Activated naive CD8-positive, alpha-beta T cell treated with anti-CD3 and anti-CD28 coated beads, Interleukin-2, amount 50 U/mL, for 16 hours (primary cell): ENCODE results near the gene RSAD1.

Source experiments
- DNase-seq: peaks from one replicate; pipeline ENCODE4 v3.0.0-alpha.2; 2020; ENCODE audit warnings: low read depth, low spot score

The RSAD1 gene

DNA sequence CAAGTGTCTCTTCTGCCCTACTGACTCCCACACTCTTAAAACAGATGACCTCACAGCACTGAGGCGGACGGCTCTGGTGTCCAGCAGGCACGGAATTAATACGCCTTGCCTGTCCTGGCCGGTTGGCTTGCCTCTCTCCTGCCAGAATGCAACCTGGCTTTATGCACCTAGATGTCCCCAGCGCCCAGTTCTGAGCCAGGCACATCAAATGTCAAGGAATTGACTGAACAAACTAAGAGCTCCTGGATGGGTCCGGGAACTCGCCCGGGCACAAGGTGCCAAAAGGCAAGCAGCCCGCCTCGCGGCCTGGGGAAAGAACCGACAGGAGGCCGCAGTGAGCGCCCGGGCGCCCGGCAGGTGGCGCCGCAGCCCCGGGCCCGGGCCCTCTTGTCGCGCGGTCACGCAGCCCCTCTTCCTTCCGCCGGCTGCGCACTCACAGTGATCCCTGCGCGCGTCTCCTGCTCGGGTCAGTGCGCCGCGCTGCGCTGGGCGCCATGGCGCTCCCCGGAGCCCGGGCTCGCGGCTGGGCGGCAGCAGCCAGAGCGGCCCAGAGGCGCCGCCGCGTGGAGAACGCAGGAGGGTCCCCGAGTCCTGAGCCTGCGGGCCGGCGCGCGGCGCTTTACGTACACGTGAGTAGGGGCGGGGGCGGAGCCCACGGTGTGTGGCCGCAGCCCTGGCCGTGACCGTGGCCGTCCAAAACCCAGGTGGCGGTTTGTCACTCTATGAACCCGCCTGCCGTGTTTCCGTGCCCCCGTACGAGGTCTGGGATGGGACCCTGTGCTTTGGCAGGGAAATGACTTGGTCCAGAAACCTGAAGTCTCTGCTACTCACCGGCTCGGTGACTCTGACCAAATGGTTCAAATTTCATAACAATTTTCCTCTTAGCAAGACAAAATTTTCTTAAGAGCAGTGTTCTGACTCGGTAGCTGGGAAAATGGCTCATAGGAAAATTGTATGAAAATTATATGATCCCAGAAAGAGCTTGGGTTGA is at the start of gene RSAD1:
Gene RSAD1, plus strand, starts transcription at position 470 of the 991 bp plus-strand sequence. Its CDS starts 25 bp downstream, at position 495.
- peak; percentile 61 for DNase-seq

DNA sequence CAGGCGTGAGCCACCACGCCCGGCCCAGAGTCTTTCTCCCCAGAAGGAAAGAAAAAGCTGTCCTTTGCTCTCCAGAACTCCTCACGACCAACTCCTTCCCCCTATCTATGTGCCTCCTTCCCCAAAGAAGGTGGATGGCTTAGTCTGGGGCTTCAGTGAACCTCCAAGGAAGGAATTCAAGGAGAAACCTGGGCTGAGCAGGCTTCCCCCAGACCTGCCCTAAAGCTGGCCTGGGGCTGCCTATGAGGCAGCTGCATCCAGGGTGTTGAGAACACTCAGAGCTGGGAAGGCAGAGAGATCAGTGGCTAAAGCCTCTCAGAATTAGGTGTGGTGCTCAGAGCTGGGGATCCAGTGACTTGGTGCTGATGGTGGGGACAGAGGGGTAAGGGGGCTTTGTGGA is 48.9 kb upstream of the RSAD1 start:
- DNase-seq, result no peak

DNA sequence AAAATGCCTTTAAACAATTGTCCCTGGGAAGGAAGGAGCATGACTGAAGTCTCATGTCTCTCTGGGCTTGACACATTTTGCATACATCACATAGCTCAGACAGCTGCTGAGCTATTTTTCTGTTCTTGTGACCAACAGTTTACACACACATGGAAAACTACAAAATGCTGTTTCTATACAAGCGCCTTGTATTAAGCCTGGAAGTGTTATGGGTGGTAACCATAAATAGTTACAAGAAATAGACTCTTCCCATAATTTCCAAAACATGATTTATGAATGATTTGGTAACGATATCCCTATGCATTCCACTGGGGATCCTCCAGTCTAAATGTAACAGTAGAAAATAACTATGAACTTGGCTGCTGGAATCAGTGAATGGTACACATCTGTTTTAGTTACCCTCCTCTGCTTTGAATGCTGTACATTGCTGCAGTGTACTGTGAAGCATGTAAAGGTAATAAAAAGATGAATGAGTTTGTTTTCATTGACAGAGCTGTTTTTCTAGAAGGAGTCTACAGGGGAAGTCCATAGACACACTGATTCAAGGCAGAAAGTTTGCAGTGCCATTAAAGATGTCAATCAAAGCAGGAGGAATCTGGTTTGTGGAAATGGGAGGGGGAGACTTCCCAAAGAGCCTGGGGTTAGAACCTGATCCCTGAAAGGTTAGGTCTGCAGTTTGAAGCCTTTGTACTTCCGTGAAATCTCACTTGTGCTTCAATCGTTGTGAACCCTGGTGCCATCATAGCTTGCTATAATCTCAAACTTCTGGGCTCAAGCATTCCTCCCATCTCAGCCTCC is 47.6 kb upstream of the RSAD1 start:
- no peak for DNase-seq

DNA sequence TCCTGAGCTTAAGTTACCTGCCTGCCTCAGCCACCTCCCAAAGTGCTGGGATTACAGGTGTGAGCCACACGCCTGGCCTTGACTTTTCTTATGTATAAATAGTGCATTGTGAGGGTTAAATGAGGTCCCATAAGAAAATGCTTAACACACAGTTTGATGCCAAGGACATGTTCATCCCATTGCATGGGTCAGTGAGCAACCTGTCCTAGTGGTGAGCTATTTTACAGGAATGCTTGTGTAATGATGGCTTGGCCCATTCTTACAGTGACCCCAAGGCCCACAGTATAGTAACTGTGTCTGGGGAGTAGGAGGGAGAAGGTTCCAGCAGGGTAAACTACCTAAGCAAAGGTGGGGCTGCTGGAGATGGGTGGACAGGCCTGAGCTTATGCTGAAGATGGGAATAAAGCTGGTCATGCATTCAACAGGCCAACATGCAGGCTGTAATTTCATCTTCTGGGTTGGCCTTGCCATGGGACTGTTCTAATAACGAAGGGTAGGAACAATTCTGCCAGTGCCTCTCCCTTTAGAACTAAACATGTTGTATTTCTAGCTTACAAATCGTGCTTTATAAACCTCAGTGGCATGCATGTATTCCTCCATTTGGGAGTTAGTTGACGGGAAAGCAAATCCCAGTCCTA is 46.4 kb upstream of the RSAD1 start:
- DNase-seq, result no peak

DNA sequence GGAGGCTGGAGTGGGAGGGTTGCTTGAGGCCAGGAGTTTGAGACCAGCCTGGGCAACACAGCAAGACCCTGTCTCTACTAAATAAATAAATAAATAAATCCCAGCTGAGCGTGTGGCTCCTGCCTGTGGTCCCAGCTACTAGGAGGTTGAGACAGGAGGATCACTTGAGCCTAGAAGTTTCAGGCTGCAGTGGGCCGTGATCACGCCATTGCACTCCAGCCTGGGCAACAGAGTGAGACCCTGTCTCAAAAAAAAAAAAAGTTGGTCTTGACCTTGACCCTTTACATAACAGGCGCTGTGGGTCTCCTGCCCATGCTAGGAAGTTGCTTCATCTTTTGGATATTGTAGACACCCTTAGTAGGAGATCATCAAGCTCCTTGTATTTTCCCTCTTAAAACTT is 41.3 kb upstream of the RSAD1 start:
- DNase-seq, result no peak

DNA sequence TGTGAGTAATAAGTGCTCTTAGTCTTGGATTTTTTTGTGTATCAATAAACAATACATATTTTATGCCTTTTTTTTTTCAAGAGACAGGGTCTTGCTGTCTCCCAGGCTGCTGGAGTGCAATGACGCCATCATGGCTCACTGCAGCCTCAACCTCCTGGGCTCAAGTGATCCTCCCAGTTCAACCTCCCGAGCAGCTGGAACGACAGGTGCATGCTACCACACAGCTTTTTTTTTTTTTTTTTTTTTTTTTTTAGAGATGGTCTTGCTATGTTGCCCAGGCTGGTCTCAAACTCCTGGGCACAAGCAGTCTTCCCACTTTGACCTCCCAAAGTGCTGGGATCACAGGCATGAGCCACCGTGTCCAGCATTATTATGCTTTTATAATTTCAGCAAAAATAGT is 39.7 kb upstream of the RSAD1 start:
- DNase-seq, result no peak

DNA sequence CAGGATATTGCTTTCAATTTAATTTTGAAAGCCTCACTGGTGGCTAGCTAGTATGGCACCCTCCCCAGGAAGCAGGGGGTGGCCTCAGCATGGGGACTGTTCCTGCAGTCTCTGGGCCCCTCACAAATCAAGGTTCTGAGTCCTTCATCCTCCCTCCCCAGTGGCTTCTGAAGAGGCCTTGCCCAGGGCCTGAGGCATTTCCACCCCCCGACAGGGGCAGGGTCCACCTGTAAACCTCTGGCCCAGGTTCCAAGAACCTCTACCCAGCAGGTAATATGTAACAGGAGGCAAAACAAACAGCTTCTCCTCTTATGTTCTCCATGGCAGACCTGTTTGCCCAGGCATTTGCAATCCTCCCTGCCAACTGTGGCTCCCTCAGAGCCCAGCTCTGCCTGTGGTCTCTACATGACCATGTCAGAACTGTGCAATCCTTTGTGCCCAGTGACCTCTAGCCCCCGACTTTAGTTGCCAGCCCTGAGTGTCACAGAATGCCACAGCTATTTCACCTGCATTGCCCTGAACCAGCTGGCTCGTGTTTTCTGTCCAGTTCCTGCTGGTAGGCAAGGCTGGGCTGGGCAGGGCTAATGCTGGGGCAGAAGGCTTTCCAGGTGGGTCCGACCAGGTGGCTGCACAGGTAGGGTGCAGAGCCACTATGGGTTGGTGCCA is 38.4 kb upstream of the RSAD1 start:
- no peak for DNase-seq

DNA sequence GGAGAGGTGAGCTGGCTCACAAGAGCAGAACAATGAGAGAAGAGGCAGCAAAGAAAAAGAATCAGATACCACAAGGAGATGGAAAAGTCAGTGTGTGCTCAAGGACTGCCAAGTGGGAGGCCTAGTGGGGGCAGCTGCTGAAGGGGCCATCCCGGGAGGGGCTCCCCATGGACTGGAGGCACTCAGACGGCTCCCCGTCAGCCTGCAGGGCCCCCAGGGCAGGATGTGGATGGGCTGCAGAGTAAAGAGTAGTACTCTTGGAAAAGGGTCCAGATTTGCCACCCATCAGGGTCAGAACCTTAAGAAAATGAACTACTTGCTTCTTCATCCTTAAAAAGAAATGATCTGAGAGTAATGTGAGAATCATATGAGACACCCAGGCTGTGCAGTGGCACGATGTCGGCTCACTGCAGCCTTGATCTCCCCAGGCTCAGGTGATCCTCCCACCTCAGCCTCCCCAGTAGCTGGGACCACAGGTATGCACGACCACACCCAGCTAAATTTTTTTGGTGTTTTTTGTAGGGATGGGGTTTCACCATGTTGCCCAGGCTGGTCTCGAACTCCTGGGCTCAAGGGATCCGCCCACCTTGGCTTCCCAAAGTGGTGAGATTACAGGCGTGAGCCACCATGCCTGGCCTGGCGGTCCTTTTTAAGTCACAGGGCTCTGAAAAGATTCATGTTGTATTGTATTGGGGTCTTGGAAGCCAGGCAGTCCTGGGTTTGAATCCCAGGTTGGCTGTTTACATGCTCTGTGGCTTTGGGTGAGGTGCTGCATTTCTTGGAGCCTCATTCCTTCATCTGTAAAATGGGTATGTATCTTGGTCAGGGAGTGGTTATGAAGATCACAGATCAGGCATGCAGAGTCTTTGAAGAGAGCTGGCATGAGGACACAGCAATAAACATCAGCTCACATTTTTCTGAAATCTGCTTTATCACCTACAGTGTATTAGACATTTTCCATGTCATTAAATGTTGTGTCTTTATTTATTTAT is 37.5 kb upstream of the RSAD1 start:
- DNase-seq, result no peak

DNA sequence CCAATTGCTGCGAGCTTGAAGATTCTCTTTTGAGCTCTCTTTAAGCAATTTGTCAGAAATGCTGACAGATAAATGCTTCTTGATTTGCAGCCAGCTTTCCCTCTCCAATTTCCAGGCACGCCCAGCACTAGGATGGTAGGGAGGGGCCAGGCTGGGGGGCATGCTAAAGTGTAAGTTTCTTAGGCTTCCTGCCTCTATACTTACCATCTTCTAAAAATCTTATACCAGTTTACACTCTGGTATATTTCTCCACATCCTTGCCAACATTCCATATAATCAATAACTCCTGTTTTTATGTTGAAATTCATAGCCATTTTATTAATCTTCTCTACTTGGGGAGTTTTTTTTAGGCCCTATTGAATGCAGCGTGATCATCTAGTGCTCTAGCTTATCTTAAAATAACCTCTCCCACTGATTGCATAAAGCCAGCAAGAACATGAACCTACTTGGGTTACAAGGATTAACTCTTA is 35.1 kb upstream of the RSAD1 start:
- no peak for DNase-seq

DNA sequence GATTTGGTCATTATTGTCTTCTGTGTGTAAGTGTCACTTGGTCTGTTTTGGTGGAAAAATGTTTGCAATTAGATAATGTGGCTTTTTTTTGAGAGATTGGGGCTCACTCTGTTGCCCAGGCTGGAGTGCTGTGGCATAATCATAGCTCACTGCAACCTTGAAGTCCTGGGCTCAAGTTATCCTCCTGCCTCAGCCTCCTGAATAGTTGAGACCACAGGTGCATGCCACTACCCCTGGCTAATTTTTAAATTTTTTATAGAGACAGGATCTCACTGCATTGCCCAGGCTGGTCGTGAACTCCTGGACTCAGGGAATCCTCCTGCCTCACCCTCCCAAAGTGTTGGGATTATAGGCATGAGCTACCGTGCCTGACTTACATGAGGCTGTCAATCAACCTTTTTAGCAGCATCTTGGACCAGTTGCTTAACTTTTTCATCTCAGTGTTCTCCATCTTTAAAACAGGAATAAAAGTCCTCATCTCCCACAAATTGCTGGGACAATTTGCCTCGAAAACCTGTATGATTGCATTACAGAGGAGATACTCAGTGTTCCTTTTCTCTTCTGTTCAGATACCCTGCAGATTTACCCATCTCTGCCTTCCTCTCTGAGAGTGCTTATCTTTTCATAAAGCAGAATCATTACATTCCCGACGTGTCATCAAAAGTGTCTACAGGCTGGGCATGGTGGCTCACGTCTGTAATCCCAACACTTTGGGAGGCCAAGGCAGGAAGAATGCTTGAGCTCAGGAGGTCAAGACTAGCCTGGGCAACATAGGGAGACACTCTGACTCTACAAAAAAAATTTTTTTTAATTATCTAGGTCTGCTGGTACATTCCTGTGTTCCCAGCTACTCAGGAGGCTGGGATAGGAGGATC is 33.6 kb upstream of the RSAD1 start:
- no peak for DNase-seq

DNA sequence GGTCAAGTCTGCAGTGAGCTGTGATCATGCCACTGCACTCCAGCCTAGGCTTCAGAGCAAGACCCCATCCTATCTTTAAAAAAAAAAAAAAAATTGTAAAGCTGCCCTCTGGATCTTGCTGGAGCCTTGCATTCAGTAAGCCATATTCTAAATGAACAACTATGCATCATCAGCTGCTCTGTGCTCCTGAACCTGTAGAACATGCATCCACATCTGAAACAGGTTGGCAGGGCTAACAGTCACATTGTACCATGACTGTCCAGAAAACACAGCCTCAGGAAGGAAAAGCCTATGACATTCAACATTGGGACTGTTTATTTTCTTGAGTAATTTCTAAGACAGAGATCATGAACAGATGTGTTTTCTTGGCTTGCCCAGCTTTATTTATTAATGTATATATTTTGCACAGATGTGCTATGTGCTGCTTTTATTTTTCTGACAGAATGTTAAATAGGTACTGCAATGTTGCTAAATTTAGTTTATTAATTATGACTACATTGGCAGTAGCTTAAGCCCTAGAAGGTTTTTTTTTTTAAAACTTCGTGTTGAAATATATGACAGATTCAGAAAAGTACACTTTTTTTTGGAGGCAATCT is 32.8 kb upstream of the RSAD1 start:
- DNase-seq, result no peak

DNA sequence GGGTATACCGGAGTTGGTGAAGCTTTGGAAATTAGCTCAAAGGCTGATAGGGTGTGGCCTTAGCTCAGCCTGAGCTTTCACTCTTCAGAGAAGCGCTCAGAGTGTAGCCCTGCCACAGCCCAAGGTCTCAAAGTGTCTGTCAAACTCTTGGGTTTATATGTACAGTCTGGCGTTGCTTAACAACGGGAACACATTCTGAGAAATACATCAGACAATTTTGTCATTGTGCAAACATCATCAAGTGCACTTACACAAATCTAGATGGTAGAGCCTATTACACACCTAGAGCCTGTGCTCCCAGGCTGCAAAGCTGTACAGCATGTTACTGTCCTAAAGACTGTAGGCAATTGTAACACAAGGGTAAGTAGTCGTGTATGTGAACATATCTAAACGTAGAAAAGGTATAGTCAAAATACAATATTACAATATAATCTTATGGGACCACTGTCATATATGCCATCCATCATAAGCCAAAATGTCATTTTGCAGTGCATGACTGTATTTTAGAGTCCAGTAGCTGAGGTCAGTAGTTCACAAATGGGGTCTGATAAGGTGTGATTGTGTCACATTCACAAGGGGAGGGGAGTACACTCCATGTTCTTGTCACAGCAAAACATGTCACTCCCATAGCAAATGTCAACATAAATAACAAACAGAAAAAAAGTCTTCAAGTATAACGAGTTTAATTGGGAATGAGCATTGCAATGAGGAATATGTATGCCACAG is 30.6 kb upstream of the RSAD1 start:
- DNase-seq, result no peak

DNA sequence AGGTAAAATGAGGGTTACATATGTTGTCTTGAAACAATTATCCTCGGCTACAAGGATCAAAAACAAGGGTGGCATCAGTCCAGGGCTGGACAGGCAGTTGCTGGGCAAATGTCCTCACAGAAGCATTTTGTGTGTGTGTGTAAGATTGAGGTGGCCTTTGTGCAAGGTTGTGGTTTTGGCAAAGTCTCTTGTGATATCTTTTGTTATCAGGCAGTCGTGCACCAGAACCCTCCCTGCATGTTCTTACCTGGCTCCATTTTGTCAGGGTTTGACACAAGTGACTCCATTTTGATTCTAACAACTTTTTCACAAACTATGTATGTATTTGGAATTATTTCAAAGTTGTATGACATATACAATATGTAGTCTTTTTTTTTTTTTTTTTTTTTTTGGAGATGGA is 30.0 kb upstream of the RSAD1 start:
- no peak for DNase-seq

DNA sequence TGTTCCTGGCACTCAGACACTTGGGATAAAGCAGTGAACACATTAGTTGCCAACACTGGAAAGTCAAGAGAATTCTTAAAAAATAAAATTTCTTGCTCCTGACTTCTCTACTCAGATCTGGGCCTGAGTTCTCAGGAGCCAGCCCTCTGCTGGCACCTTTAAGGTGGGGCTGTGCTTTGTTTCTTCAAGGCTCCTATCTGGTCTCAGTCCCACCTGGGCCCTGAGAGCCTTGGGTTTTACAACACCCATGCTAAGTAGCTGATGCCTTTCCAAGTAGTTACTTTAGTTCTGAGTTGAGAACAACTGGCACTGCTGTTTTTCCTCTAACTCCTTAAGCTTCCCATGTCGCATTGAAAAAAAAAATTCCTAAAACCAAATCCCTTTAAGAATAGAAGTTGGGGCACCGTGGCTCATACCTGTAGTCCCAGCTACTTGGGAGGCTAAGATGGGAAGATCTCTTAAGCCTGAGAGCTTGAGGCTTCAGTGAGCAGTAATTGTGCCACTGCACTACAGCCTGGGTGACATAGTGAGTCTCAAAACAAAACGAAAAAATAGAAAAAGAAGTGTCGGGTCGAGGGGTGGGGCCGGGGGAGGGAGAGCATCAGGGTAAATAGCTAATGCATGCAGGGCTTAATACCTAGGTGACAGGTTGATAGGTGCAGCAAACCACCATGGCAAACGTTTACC is 26.6 kb upstream of the RSAD1 start:
- no peak for DNase-seq

DNA sequence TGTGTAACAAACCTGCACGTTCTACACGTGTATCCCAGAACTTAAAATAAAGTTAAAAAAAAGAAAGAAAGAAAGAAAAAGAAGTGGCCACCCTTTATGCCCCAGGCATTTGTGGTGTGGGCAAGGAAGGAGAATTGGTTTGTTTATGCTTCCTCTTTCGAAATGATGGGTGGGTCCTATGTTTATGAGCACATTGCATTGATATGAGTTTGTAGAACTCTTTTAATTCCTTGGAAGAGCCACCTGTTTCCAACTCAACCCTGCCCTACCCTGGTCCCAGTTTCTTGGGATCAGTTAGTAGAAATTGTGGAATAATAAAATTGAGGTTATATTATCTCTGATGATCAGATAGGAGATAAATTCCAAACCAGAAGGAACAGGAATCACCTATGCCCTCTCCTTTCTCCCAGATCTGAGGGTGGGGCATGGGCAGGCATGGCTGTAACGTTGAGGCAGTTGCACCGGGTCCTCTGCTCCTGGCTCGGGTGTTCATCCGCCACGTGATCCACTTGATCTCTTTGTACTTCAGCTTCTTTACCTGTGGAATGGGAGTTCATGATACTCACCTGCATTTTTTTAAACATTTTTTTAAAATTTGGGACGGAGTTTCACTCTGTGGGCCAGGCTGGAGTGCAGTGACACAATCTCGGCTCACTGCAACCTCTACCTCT is 25.9 kb upstream of the RSAD1 start:
- no peak for DNase-seq

DNA sequence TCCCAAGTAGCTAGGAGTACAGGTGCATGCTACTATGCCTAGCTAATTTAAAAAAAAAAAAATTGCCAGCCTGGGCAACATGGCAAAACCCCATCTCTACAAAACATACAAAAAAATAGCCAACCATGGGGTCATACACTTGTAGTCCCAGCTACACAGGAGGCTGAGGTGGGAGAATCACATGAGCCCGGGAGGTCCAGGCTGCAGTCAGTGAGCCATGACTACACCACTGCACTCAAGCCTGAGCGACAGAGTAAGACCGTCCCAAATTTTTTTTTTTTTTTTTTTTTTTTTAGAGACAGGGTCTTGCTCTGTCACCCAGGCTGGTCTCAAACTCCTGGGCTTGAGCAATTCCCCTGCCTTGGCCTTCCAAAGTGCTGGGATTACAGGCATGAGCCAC is 24.8 kb upstream of the RSAD1 start:
- DNase-seq, result no peak

DNA sequence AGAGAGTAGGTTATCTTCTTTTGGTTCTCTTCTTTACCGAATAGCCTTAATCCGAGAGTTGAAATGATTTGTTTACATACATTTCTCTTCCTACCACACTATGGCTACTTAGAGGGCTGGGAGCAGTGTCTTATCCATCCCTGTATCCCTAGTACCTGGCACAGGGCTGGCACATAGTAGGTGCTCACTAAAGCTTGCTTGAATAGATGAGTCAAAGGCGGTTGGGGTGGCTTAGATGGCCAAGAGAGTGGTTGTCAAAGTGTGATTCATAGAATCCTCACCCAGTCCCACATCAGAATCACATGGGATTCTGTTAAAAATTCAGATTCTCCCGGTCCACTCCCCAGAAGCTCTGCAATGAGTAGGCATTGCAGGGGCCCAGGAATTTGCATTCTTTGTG is 21.0 kb upstream of the RSAD1 start:
- DNase-seq, result no peak
